MV-4-11 (cell line): Measurements from ENCODE around the gene HOXB4.

Experiments
- DNase-seq: peaks from one replicate; lab custom pipeline; 2025; lab: John Stamatoyannopoulos, UW

HOXB4 gene

DNA sequence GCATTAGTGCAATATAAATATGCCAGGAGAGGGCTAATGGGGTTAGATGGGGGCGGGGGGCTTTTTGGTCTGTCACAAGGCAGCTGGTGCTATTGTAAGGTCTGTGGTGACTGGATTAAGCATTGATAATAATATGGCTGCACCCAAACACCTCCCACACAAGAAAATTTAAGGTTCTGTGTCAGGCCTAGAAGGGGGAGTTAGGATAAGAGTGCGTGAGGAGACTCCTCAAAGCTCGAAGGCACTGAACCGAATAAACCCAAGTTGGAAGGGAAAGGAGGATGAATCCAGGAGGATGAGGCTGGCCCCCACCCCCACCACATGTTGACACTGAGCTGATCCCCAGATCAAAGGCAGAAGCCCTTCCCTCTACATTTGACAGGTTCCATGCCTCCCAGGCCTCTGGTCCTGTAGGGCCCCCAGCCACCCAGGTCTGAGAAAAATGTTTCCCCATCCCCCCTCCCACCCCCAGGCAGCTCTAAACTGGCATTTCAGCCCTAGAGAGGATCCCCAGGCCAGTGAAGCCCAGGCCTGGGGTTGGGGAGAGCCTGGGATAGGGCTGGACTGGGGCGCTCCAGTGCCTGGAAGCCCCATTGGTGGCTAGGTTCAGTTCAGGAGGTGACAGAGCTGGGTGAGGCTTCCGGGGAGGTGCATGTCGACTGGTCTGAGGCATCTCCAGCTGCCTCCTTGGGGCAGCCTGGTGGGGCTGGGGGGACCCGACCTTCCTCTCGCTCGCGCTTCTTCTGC, 49.0 kb downstream of the HOXB4 start:
- no peak for DNase-seq

DNA sequence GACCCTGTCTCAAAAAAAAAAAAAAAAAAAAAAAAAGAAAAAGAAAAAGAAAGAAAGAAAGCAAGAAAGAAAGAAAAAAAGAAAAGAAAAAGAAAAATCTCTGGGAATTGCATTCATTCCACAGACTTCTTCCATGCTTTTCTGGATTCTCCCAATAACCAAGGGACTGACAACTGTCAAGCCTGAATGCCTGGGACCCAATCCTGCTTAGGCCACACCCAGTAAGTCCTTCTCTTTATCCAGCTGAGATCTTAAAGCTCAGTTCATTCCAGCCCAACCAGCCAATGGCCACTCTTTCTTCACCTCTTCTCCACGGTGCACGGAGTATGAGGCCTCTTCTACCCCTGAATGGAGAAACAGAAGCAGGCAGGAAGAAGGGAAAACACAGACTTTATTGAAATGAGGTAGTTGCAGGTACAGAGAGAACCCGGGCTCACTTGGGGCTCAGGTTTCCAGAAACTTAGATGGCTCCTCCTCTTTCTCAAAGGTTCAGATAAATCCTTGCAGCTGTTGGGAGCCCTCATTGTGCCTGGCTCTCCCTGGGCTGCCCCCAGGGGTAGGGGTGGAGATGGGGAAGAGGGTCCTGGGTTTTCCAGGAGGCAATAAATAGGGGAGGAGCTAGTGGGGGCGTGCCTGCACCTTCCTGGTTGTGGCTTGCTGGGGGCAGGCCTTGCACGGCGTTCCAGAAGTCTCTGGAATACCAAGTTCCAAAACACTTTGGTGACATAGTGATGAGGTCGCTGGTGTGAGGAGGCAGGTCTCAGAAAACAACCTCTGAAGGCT, 49.8 kb downstream of the HOXB4 start:
- DNase-seq, result no peak

DNA sequence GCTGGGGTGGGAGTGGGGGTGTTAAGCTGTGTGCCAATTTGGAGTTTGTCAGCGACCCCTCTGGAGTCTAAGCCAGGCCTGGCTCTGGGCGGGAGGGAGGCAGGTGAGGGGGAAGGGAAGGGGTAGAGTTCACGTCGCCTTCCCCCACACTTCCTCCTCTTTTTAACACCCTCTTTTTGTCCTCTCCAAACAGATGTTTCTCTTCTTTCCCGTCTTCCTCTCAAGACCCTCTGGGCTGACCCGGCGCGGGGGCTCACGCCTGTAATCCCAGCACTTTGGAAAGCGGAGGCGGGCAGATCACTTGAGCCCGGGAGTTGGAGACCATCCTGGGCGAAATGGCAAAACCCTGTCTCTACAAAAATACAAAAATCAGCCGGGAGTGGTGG, 50.6 kb downstream of the HOXB4 start:
- DNase-seq, result no peak

DNA sequence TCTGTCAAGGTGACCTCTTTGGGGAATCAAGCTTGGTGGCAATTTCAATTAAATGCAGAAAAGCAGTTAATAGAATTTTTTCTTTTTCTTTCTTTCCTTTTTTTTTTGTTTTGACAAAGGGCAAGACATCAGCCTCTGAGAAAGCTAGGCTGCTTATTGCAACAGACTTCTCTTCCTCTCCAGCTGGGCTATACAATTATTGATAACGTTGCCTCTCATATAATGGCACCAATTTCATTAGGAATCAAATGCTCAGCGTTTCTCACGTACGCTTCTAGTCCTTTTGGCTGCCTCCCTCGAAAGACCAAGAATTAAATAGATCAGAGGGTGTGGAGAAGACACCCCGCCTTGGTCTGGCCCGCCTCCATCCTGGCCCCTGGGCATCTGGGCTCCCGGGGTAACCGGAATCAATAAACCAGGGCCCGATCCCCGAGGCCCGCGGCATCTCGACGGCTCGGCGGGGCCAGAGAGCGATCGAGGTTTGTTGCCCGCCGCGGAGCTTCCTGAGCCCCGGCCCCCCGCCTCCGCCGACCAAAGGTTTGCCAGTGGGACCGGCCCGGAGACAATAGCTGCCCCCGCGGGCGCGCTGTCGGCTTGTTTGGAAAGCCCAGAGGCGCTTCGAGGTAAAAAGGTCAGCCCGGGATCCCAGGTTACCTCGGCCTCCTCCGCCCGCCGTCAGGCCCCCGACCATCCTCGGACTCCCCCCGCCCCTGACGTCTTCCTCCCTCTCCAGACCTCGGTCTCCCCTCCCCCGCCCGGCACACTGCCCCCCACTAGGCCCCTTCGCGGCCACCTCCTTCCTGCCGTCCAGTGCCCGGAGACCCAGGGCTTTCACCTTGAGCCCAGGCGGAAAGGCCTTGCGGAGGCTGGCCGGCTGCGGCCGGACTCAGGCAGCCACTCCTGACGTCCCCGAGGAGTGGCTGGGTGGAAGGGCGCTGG, 51.3 kb downstream of the HOXB4 start:
- DNase-seq, result no peak
